ENCODE measurements around the gene ZNF407.

DNA sequence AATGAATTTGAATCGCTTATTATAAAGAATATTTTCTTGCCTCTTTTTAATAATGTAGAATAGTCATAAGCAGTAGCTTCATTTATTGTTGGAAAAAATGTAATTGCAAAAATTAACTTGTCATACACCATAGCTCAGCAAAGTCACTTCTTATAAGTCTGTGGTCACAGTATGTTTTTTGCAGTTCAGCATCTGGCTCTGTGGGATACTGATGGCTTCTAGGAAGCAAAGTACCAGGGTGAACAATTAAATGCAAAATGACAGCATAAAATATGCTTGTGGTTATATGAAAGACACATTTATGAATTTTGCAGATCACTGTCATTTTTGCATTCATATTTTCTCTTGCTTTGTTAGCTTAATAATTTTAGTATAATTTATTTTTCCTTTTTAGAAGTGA is 116.5 kb downstream of the ZNF407 start:
- no peak for TF ChIP-seq GATA2 (IDR thresholded peaks at IDR 0.05; ENCODE audit: low read depth, low read length)
- TF ChIP-seq GATA3 (IDR thresholded peaks at IDR 0.05; ENCODE audit: low read depth, low read length), result no peak

All from SH-SY5Y (cell line).